PFSK-1 (cell line): ENCODE data around the gene LIME1.

Source experiments
- POLR2AphosphoS5 ChIP-seq: IDR thresholded peaks from 2 replicates; pipeline ENCODE4 v1.6.1; 2012; ENCODE audit warnings: low read depth, mild to moderate bottlenecking, control low read depth, low read length, moderate library complexity
- SIN3A ChIP-seq: IDR thresholded peaks from 2 replicates; pipeline ENCODE4 v1.6.1; 2012; ENCODE audit warnings: mild to moderate bottlenecking, low read length, moderate library complexity, borderline replicate concordance; ENCODE audit not compliant: insufficient read depth
- TF ChIP-seq, protein P1 (sequence below), 2 experiments: IDR thresholded peaks; 2 replicates each; pipeline versions ENCODE4 v1.6.1 to v1.8.0; 2011 to 2012; ENCODE audit warnings: low read depth in 2 of 2, low read length in 2 of 2, control low read depth in 1 of 2, inconsistent platforms in 1 of 2, mild to moderate bottlenecking in 1 of 2, moderate library complexity in 1 of 2; ENCODE audit not compliant: insufficient read depth in 1 of 2

DNA sequence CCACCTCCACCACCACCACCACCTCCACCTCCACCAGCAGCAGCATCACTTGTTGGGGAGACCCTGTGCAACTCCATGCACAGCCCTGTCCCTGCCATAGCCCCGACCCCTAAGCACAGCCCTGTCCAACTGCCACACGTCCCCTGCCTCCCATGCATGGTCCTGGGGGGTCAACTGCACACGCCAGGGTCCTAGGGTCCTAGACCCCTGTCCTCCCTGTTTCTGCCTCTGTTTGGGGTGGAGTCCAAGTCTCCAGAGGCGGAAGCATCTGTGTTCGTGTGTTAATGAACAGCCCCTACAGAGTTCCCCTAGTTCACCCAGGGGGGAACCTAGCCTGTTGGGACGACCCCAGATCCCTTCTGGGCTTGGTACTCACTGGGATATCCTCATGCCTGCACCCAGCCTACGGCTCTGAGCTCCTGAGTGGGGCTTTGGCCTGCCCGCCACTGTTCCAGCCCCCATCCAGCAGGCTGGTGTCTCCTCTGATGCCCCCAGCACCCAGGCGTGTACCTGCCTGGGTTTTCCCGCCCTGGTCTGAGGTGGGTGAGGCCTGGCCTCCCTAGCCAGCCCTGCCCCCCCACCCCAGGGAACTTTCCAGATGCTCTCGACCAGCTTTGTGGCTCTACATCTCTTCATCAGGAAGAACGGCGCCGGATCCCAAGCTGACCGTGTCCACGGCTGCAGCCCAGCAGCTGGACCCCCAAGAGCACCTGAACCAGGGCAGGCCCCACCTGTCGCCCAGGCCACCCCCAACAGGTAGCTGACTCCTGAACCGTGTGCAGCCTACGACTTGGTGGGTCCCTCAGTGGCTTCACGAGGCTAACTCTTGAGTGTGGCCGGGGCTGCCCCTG, 42.5 kb upstream of the LIME1 start:
- no peak for TF ChIP-seq POLR2AphosphoS5
- TF ChIP-seq, protein P1, sequence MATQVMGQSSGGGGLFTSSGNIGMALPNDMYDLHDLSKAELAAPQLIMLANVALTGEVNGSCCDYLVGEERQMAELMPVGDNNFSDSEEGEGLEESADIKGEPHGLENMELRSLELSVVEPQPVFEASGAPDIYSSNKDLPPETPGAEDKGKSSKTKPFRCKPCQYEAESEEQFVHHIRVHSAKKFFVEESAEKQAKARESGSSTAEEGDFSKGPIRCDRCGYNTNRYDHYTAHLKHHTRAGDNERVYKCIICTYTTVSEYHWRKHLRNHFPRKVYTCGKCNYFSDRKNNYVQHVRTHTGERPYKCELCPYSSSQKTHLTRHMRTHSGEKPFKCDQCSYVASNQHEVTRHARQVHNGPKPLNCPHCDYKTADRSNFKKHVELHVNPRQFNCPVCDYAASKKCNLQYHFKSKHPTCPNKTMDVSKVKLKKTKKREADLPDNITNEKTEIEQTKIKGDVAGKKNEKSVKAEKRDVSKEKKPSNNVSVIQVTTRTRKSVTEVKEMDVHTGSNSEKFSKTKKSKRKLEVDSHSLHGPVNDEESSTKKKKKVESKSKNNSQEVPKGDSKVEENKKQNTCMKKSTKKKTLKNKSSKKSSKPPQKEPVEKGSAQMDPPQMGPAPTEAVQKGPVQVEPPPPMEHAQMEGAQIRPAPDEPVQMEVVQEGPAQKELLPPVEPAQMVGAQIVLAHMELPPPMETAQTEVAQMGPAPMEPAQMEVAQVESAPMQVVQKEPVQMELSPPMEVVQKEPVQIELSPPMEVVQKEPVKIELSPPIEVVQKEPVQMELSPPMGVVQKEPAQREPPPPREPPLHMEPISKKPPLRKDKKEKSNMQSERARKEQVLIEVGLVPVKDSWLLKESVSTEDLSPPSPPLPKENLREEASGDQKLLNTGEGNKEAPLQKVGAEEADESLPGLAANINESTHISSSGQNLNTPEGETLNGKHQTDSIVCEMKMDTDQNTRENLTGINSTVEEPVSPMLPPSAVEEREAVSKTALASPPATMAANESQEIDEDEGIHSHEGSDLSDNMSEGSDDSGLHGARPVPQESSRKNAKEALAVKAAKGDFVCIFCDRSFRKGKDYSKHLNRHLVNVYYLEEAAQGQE (IDR thresholded peaks at IDR 0.05; ENCODE audit: insufficient read depth in 1 of 2, low read depth in 2 of 2, low read length in 2 of 2), result no peak
- no peak for TF ChIP-seq SIN3A
